ENCODE data around the gene ENOX1.
A peak's percentile ranks its signal among the peaks of the same experiment; 100 is the strongest.

The ENOX1 gene

GRCh38 chr13:43315522-43315921, 471.2 kb downstream of the ENOX1 start:
- H3K79me2 ChIP-seq (ENCODE audit: low read length): no peaks in the 10 kb centered on the region
- no peaks in the 10 kb centered on the region for H3K9me3 ChIP-seq (ENCODE audit: insufficient read depth, low read length)
- TF ChIP-seq EZH2phosphoT487 (IDR thresholded peaks at IDR 0.05; ENCODE audit: low read depth): no peak
- TF ChIP-seq, protein P1, sequence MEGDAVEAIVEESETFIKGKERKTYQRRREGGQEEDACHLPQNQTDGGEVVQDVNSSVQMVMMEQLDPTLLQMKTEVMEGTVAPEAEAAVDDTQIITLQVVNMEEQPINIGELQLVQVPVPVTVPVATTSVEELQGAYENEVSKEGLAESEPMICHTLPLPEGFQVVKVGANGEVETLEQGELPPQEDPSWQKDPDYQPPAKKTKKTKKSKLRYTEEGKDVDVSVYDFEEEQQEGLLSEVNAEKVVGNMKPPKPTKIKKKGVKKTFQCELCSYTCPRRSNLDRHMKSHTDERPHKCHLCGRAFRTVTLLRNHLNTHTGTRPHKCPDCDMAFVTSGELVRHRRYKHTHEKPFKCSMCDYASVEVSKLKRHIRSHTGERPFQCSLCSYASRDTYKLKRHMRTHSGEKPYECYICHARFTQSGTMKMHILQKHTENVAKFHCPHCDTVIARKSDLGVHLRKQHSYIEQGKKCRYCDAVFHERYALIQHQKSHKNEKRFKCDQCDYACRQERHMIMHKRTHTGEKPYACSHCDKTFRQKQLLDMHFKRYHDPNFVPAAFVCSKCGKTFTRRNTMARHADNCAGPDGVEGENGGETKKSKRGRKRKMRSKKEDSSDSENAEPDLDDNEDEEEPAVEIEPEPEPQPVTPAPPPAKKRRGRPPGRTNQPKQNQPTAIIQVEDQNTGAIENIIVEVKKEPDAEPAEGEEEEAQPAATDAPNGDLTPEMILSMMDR (IDR thresholded peaks at IDR 0.05; ENCODE audit: low read depth, low read length): no peak
- H4K20me1 ChIP-seq (ENCODE audit: insufficient read depth, low read length): no peaks in the 10 kb centered on the region
- no peaks in the 10 kb centered on the region for H3K36me3 ChIP-seq (replicated peaks; ENCODE audit: low read depth, low read length)
- peaks cover 8% of the 10 kb centered on the region for H3K4me1 ChIP-seq (ENCODE audit: low read length)
- H3K9ac ChIP-seq (ENCODE audit: low read length): no peak overlapping the region
- H2AFZ ChIP-seq (ENCODE audit: low read depth, low read length): no peak overlapping the region
- no peak overlapping the region for H3K4me3 ChIP-seq (ENCODE audit: low read length)
- no peaks in the 10 kb centered on the region; the same call in 1 of the 2 replicates for H3K27me3 ChIP-seq (ENCODE audit: low read depth, low read length)
- H3K27ac ChIP-seq (ENCODE audit: low read length): no peak overlapping the region
- H3K4me2 ChIP-seq (ENCODE audit: low read length): no peak overlapping the region

- TF ChIP-seq, protein P1 (IDR thresholded peaks at IDR 0.05; ENCODE audit: low read depth, low read length): no peak
- no peak for TF ChIP-seq EZH2phosphoT487 (IDR thresholded peaks at IDR 0.05; ENCODE audit: low read depth)
- Histone ChIP-seq H3K9me3 (ENCODE audit: insufficient read depth, low read length) (no peaks in the 10 kb centered on the region), H3K36me3 (replicated peaks; ENCODE audit: low read depth, low read length) (no peaks in the 10 kb centered on the region), H3K27ac (ENCODE audit: low read length) (no peak overlapping the region), H4K20me1 (ENCODE audit: insufficient read depth, low read length) (no peaks in the 10 kb centered on the region), H3K9ac (ENCODE audit: low read length) (no peak overlapping the region), H2AFZ (ENCODE audit: low read depth, low read length) (no peak overlapping the region), H3K79me2 (ENCODE audit: low read length) (no peaks in the 10 kb centered on the region), H3K4me1 (ENCODE audit: low read length) (peaks cover 18% of the 10 kb centered on the region), H3K4me2 (ENCODE audit: low read length) (no peak overlapping the region), H3K27me3 (ENCODE audit: low read depth, low read length) (no peaks in the 10 kb centered on the region; the same call in 1 of the 2 replicates), H3K4me3 (ENCODE audit: low read length) (no peak overlapping the region)
These were observed 477.5 kb downstream of the ENOX1 start for GRCh38 chr13:43309311-43309710.

- no peak for TF ChIP-seq EZH2phosphoT487 (IDR thresholded peaks at IDR 0.05; ENCODE audit: low read depth)
- TF ChIP-seq, protein P1 (IDR thresholded peaks at IDR 0.05; ENCODE audit: low read depth, low read length): no peak
- H2AFZ ChIP-seq (ENCODE audit: low read depth, low read length): peak overlapping the region; percentile 62
These were observed 478.8 kb downstream of the ENOX1 start for GRCh38 chr13:43307921-43308433.

GRCh38 chr13:43307221-43307920, 479.4 kb downstream of the ENOX1 start:
- H3K9ac ChIP-seq (ENCODE audit: low read length): no peak overlapping the region
- H3K79me2 ChIP-seq (ENCODE audit: low read length): no peaks in the 10 kb centered on the region
- no peaks in the 10 kb centered on the region for H3K9me3 ChIP-seq (ENCODE audit: insufficient read depth, low read length)
- TF ChIP-seq EZH2phosphoT487 (IDR thresholded peaks at IDR 0.05; ENCODE audit: low read depth): no peak
- TF ChIP-seq, protein P1 (IDR thresholded peaks at IDR 0.05; ENCODE audit: low read depth, low read length): no peak
- no peaks in the 10 kb centered on the region for H3K36me3 ChIP-seq (replicated peaks; ENCODE audit: low read depth, low read length)
- no peaks in the 10 kb centered on the region; the same call in 1 of the 2 replicates for H3K27me3 ChIP-seq (ENCODE audit: low read depth, low read length)
- H3K27ac ChIP-seq (ENCODE audit: low read length): no peak overlapping the region
- no peak overlapping the region for H2AFZ ChIP-seq (ENCODE audit: low read depth, low read length)
- H3K4me2 ChIP-seq (ENCODE audit: low read length): peak overlapping the region; percentile 70
- H3K4me3 ChIP-seq (ENCODE audit: low read length): peak overlapping the region; percentile 38
- peaks cover 30% of the 10 kb centered on the region for H3K4me1 ChIP-seq (ENCODE audit: low read length)
- H4K20me1 ChIP-seq (ENCODE audit: insufficient read depth, low read length): no peaks in the 10 kb centered on the region

More at GRCh38 chr13:43307921-43308433, 478.8 kb downstream of the ENOX1 start:
- Histone ChIP-seq H3K36me3 (replicated peaks; ENCODE audit: low read depth, low read length) (no peaks in the 10 kb centered on the region), H3K4me3 (ENCODE audit: low read length) (peak overlapping the region; percentile 38), H3K27ac (ENCODE audit: low read length) (no peak overlapping the region), H3K9ac (ENCODE audit: low read length) (no peak overlapping the region), H3K79me2 (ENCODE audit: low read length) (no peaks in the 10 kb centered on the region), H4K20me1 (ENCODE audit: insufficient read depth, low read length) (no peaks in the 10 kb centered on the region), H3K4me2 (ENCODE audit: low read length) (peak overlapping the region; percentile 70), H3K27me3 (ENCODE audit: low read depth, low read length) (no peaks in the 10 kb centered on the region; the same call in 1 of the 2 replicates), H3K9me3 (ENCODE audit: insufficient read depth, low read length) (no peaks in the 10 kb centered on the region), H3K4me1 (ENCODE audit: low read length) (peaks cover 26% of the 10 kb centered on the region)
